GM12874 (cell line): ENCODE data around the gene PHLDB2.

Experiments used
- TF ChIP-seq, protein P1 (sequence below): IDR thresholded peaks from 2 replicates; pipeline ENCODE4 v1.5.1; 2011; ENCODE audit warnings: low read depth, mild to moderate bottlenecking, control low read depth, low read length, moderate library complexity; ENCODE audit not compliant: insufficient read depth

The PHLDB2 gene

DNA sequence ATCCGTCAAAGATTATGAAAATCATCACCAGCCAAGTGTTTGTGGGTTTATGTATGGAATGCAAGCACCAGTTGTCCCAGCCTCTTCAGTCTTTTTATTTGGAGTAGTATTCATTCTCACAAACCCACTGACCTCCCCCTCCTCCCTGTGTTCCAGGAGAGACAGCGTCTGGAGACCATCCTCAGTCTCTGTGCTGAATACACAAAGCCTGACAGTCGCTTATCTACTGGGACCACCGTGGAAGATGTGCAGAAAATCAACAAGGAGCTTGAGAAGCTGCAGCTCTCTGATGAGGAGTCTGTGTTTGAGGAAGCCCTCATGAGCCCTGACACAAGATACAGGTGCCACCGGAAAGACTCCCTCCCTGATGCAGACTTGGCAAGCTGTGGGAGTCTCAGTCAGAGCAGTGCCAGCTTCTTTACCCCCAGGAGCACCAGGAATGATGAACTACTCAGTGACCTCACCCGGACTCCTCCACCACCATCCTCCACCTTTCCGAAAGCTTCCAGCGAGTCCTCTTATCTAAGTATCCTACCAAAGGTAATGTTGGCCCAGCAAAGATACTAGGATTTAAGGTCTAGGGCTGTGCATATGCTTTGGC is 54.2 kb downstream of the PHLDB2 start:
- TF ChIP-seq, protein P1, sequence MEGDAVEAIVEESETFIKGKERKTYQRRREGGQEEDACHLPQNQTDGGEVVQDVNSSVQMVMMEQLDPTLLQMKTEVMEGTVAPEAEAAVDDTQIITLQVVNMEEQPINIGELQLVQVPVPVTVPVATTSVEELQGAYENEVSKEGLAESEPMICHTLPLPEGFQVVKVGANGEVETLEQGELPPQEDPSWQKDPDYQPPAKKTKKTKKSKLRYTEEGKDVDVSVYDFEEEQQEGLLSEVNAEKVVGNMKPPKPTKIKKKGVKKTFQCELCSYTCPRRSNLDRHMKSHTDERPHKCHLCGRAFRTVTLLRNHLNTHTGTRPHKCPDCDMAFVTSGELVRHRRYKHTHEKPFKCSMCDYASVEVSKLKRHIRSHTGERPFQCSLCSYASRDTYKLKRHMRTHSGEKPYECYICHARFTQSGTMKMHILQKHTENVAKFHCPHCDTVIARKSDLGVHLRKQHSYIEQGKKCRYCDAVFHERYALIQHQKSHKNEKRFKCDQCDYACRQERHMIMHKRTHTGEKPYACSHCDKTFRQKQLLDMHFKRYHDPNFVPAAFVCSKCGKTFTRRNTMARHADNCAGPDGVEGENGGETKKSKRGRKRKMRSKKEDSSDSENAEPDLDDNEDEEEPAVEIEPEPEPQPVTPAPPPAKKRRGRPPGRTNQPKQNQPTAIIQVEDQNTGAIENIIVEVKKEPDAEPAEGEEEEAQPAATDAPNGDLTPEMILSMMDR = no peak

DNA sequence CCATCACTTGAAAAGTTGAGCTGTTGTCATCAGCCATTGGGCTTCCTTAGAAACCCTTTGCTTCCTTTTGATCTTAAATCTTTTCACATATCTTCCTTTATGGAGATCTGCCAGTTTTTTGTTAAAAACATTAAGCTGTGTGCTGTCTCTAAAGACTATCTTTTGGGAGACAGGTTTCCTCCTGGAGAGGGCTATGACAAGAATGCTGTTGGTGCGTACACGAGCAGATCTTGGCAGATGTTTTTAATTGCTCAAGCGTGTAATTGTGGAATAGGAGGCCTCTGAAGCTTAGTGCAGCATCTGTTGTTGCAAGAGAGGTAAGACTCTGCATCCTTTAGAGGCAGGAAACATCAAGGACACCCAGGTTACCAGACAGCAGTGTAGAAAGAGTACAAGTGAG is 56.8 kb downstream of the PHLDB2 start:
- TF ChIP-seq, protein P1 = no peak

DNA sequence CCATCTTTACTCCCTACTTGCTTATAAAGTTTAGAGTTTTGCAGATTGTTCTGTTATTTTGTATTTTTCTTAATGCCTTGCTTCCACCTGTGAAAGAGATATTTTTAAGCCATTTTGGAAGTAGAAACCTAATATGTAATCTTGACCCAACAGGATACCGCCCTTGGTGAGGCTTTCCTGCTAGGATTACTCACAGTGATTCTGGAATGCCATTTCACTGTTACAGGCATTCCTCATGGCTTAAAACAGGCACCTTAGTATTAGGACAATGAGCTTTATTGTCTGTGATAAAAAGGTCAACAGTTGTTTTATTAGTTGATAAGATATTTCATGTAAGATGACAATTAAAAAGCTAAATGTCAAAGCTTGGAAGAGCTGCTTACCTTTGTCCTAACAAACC is 58.2 kb downstream of the PHLDB2 start:
- TF ChIP-seq, protein P1 = no peak

DNA sequence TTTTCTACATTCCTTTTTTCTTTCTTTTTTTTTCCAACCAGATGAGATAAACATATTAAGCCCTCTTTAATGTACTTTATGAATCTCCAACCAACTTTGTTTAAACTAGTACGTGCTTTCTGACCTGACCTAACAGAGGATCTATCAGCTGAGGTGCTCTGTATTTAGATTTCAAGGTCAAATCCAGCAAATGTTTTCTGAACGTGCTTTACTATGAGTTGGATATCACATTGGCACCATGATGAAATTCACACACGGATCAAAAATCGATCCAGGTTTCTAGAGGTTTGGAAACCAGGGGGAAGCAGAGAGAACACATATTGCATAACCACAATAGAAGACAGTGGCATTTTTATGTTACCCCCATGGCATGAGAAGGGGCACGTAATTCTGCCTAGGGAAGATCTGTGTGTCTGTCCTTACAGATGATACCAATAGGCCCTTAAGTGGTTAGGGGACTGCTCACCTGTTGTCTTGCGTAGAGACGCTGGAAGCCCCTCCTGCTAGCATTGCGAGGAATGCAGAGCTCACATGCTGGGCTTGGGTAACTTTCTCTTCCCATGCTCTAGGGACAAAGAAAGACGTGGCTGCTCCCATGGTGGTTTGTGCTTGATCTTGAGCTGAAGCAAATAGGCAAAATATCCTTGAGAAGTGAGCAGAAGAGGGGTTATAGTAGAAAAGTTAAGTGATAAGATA is 60.5 kb downstream of the PHLDB2 start:
- TF ChIP-seq, protein P1 = no peak

DNA sequence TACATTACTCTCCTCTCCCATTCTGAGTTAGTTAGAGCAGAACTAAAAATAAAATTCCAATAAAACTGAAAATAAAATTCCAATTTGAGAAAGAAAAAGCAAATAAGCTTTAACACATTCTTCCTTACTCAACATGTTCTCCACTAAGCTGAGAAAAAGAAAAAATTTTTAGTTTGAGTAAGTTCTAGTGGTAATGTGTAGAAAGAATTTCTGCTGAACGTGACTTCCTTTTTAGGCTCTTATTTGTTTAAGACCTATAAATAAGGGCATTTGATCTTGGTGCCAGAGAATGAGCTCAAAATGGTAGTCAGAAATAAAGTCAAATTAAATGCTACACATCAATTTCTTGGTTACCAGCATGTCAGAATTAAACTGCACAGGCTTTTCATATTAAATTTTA is 62.1 kb downstream of the PHLDB2 start:
- TF ChIP-seq, protein P1 = no peak

DNA sequence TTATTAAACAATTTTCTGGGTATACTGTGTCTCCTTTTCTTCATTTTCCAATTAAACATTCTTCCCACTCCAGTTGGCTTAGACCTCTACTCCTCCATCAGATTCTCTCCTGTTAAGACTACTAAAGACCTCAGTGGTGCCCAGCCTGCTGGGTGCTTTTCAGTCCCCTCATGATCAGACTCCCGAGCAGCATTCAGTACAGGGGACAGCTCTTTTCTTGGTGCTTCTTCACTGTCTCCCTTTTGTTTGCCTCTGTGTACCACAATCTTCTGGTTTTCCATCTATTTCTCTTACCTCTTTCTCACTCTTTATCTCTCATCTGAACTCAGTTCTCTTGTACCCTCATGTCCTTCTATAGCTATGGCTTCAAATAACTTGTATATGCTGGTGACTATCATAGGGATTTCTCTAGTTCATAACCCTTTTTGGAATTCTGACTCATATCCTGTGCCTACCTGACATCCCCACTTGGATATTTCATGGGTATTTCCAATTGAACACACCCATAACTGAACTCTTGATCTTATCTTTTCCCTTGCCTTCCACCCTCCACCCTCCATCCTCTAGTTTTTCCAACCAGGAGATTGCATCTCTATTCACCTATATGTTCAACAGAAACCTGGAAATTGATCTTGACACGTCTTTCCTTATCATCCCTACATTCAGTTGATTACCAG is 64.2 kb downstream of the PHLDB2 start:
- TF ChIP-seq, protein P1 = no peak

DNA sequence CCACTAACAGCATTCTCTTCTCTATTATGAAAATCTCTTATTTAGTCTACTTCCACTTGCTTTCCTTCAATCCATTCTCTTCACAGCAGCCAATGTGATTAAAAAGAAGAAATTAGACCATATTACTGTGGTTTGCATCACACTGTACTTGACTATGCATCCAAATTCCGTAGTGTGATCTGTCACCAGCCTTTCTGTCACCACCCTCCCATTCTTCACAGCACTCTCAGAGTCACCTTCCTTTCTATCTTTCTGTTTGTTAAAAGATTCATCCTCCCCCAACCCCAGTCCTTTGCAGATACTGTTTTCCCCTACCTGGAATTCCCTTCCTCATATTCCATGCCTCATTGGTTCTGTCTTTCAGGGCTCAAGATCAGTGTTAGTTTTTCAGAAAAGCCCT is 64.7 kb downstream of the PHLDB2 start:
- TF ChIP-seq, protein P1 = no peak
